Panc1 (cell line): ENCODE data around the gene BRINP3. TPM values are rescaled to one million over a fixed set of nuclear protein-coding genes. Genes with fewer than 3 reads are reported as not detected.

ENCODE experiments used
- ATAC-seq: fragments of 200-7000 bp; cut with Tn5 transposase; 2 replicates; pipeline ENCODE4 v1.9.1; 2020; ENCODE audit warnings: mild to moderate bottlenecking, moderate library complexity
- BruUV-seq: library from RNA; stranded (reverse); fragments of 400-500 nt; replicated peaks from 2 replicates; lab custom pipeline; 2021; lab: Mats Ljungman, UMichigan
- CTCF ChIA-PET: fragments of 300-600 bp; sonication (Branson Sonifier 250); formaldehyde crosslinking; loops from one replicate; lab custom pipeline; 2022; ENCODE audit warnings: antibody characterized with exemption; lab: Charles Lee
- POLR2A ChIA-PET: fragments of 300-600 bp; sonication (Branson Sonifier 250); formaldehyde crosslinking; loops from one replicate; lab custom pipeline; 2022; ENCODE audit warnings: antibody characterized with exemption; lab: Charles Lee
- DNase-seq: peaks from one replicate; pipeline ENCODE4 v3.0.0-alpha.2; 2010; ENCODE audit warnings: low read depth, low spot score
- H3K27ac ChIP-seq: 2 replicates; pipeline ENCODE4 v1.5.1; 2011; ENCODE audit warnings: mild to moderate bottlenecking, low read length, inconsistent platforms
- H3K27me3 ChIP-seq: fragments of 200-500 bp; sonication (Bioruptor generic); 2 replicates; pipeline ENCODE4 v1.6.0; 2014; ENCODE audit warnings: low read length, inconsistent platforms; ENCODE audit not compliant: control insufficient read depth, insufficient read depth
- H3K36me3 ChIP-seq: fragments of 200-500 bp; sonication (Bioruptor generic); 2 replicates; pipeline ENCODE4 v1.5.1; 2014; ENCODE audit warnings: inconsistent platforms, mild to moderate bottlenecking, low read length, moderate library complexity; ENCODE audit not compliant: control insufficient read depth, insufficient read depth
- H3K4me1 ChIP-seq: 2 replicates; pipeline ENCODE4 v1.5.1; 2011; ENCODE audit warnings: inconsistent platforms, mild to moderate bottlenecking, low read length, moderate library complexity; ENCODE audit not compliant: control insufficient read depth, insufficient read depth
- H3K4me3 ChIP-seq, 2 experiments: 2 replicates each; pipeline ENCODE4 v1.5.1; 2011 to 2012; ENCODE audit warnings: low read depth in 2 of 2, low read length in 2 of 2, mild to moderate bottlenecking in 2 of 2, inconsistent platforms in 1 of 2, moderate library complexity in 1 of 2
- H3K9me3 ChIP-seq: fragments of 200-500 bp; sonication (Bioruptor generic); 2 replicates; pipeline ENCODE4 v1.5.1; 2014; ENCODE audit warnings: low read depth, mild to moderate bottlenecking, inconsistent platforms, low read length, moderate library complexity; ENCODE audit not compliant: control insufficient read depth, insufficient read depth
- CTCF ChIP-seq: fragments of 450-650 bp; IDR thresholded peaks from 2 replicates; pipeline ENCODE4 v1.5.1; 2017; ENCODE audit warnings: mild to moderate bottlenecking
- POLR2AphosphoS5 ChIP-seq: IDR thresholded peaks from 2 replicates; pipeline ENCODE4 v1.6.1; 2012; ENCODE audit warnings: mild to moderate bottlenecking, low read depth, low read length, moderate library complexity
- REST ChIP-seq, 2 experiments: IDR thresholded peaks; 2 replicates each; pipeline ENCODE4 v1.6.1; 2011 to 2012; ENCODE audit warnings: low read depth in 2 of 2, control low read depth in 1 of 2, low read length in 1 of 2, mild to moderate bottlenecking in 1 of 2, moderate library complexity in 1 of 2; ENCODE audit not compliant: insufficient read depth in 1 of 2
- SIN3A ChIP-seq: IDR thresholded peaks from 2 replicates; pipeline ENCODE4 v1.6.1; 2012; ENCODE audit warnings: low read depth, mild to moderate bottlenecking, low read length, moderate library complexity, borderline replicate concordance; ENCODE audit not compliant: insufficient read depth
- TCF7L2 ChIP-seq: IDR thresholded peaks from 2 replicates; pipeline ENCODE4 v1.6.1; 2011; ENCODE audit warnings: mild to moderate bottlenecking, low read depth, low read length, inconsistent platforms
- in situ Hi-C: cut with HindIII; loops from 2 replicates; pipeline ENCODE4 v1.10.0; 2016; ENCODE audit warnings: low sequenced_read_pairs, low pct_unique_long_range_greater_than_20kb
- intact Hi-C: fragments of 100-400 bp; cut with micrococcal nuclease; formaldehyde crosslinking; loops from one replicate; pipeline ENCODE4 v1.10.0; 2022; ENCODE audit not compliant: unreplicated experiment
- total RNA-seq: library from RNA; stranded (reverse); gene quantifications from one replicate; pipeline ENCODE4 v1.2.1, GENCODE V29; 2021; ENCODE audit not compliant: unreplicated experiment

BRINP3 gene
- total RNA-seq, 1 experiment from 2014 or later, result 1.0 TPM

GRCh38 chr1:190250368-190250767 is 227.3 kb downstream of the BRINP3 start:
- no peak overlapping the region for H3K27ac ChIP-seq
- DNase-seq, result no peak
- ChIA-PET POLR2A (no interaction called here), CTCF (no interaction called here)
- H3K36me3 ChIP-seq, result no peaks in the 10 kb centered on the region
- H3K9me3 ChIP-seq, result no peaks in the 10 kb centered on the region
- no peaks in the 10 kb centered on the region for H3K27me3 ChIP-seq
- intact Hi-C loops (no loop called here), in situ Hi-C loops (no loop called here)
- no peaks in the 10 kb centered on the region for H3K4me1 ChIP-seq
- BruUV-seq, result no TSS peak
- no peak for ATAC-seq
- H3K4me3 ChIP-seq, result no peak overlapping the region
- no peak for TF ChIP-seq POLR2AphosphoS5
- no peak for TF ChIP-seq SIN3A
- TF ChIP-seq CTCF, result no peak
- no peak for TF ChIP-seq REST (IDR thresholded peaks at IDR 0.05; ENCODE audit: insufficient read depth in 1 of 2, low read depth in 2 of 2, low read length in 1 of 2)

GRCh38 chr1:190244406-190244805 is 233.3 kb downstream of the BRINP3 start:
- ChIA-PET POLR2A (no interaction called here), CTCF (no interaction called here)
- no peaks in the 10 kb centered on the region for H3K4me1 ChIP-seq

More at GRCh38 chr1:190244406-190244805, 233.3 kb downstream of the BRINP3 start:
- no peak overlapping the region for H3K27ac ChIP-seq
- H3K9me3 ChIP-seq, result no peaks in the 10 kb centered on the region
- BruUV-seq, result no TSS peak
- in situ Hi-C loops, result no loop called here
- no peaks in the 10 kb centered on the region; the same call in 1 of the 2 replicates for H3K36me3 ChIP-seq
- no peak for ATAC-seq
- no peak for TF ChIP-seq SIN3A
- no peak for TF ChIP-seq REST (IDR thresholded peaks at IDR 0.05; ENCODE audit: insufficient read depth in 1 of 2, low read depth in 2 of 2, low read length in 1 of 2)
- TF ChIP-seq TCF7L2, result no peak
- no peak for TF ChIP-seq POLR2AphosphoS5
- TF ChIP-seq CTCF, result no peak
- no peaks in the 10 kb centered on the region for H3K27me3 ChIP-seq
- no peak for DNase-seq
- no peak overlapping the region for H3K4me3 ChIP-seq
- intact Hi-C loops, result no loop called here
